ENCODE data around the gene CYP2A6. TPM values are rescaled to one million over a fixed set of nuclear protein-coding genes. Genes with fewer than 3 reads are reported as not detected.
A peak's percentile ranks its signal among the peaks of the same experiment; 100 is the strongest.

CYP2A6 gene
- polyA plus RNA-seq, 1 experiment = not detected

DNA sequence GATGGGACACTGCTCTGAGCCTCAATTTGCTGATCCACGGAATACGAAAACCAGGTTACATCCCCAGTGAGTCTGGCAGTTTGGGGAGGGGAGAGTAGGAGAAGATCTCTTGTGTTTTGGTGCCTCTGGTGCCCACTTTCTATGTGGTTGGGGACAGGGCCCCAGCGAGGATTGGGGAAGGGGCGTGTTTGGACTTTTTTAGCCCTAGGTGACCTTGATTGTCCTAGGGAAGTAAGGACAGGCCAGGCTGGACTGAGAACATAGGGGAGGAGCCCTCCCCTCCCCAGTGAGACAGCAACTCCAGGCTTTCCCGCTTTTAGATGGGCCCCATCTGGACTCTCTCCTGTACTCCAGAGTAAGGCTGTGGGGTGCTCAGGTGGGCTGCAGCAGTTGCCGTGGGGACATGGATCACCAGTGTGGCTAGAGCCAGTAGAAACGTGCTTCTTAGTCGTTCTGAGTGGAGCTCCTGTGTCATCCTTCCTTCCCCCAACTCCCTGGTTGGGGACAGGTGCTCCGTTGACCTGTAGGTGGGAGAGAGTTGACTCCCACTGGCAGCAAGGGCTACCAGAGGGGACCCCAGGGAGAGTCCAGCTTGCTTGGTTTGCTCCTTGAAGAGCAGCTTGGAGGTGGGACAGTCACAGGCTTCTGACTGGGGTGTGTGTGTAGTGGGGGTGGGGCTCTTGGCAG is 46.9 kb downstream of the CYP2A6 start:
- ChIA-PET POLR2A (interaction anchor here (1.2 kb wide), 1 partner anchor 25 kb away, joined by 5 read pairs; the partner anchor contains the start of gene RAB4B), CTCF (no interaction called here)

GRCh38 chr19:40802300-40803169 is 47.7 kb downstream of the CYP2A6 start:
- no peak for DNase-seq (ENCODE audit: low read depth, low spot score)
- Histone ChIP-seq H3K4me3 (ENCODE audit: low read depth, low read length) (peak overlapping the region; percentile 52), H3K27ac (ENCODE audit: low read depth, low read length) (peak overlapping the region; percentile 31), H3K9me3 (ENCODE audit: control insufficient read depth, insufficient read depth, low read length) (no peaks in the 10 kb centered on the region; the same call in 1 of the 2 replicates), H3K27me3 (ENCODE audit: control insufficient read depth, insufficient read depth, low read length) (no peaks in the 10 kb centered on the region)
- ChIA-PET CTCF (interaction anchor here (0.5 kb wide), 1 partner anchor 11 kb away, joined by 5 read pairs; no protein-coding TSS in a partner anchor), POLR2A (interaction anchor here (1.2 kb wide), 1 partner anchor 24 kb away, joined by 5 read pairs; the partner anchor contains the start of gene RAB4B)
- TF ChIP-seq, protein P1, sequence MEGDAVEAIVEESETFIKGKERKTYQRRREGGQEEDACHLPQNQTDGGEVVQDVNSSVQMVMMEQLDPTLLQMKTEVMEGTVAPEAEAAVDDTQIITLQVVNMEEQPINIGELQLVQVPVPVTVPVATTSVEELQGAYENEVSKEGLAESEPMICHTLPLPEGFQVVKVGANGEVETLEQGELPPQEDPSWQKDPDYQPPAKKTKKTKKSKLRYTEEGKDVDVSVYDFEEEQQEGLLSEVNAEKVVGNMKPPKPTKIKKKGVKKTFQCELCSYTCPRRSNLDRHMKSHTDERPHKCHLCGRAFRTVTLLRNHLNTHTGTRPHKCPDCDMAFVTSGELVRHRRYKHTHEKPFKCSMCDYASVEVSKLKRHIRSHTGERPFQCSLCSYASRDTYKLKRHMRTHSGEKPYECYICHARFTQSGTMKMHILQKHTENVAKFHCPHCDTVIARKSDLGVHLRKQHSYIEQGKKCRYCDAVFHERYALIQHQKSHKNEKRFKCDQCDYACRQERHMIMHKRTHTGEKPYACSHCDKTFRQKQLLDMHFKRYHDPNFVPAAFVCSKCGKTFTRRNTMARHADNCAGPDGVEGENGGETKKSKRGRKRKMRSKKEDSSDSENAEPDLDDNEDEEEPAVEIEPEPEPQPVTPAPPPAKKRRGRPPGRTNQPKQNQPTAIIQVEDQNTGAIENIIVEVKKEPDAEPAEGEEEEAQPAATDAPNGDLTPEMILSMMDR (IDR thresholded peaks at IDR 0.05; ENCODE audit: low read depth, low read length) = no peak

More for the DNA sequence above, 46.9 kb downstream of the CYP2A6 start:
- TF ChIP-seq, protein P1 (IDR thresholded peaks at IDR 0.05; ENCODE audit: low read depth, low read length) = no peak
- Histone ChIP-seq H3K4me3 (ENCODE audit: low read depth, low read length) (peak overlapping the region; percentile 52), H3K27ac (ENCODE audit: low read depth, low read length) (peak overlapping the region; percentile 31), H3K27me3 (ENCODE audit: control insufficient read depth, insufficient read depth, low read length) (no peaks in the 10 kb centered on the region), H3K9me3 (ENCODE audit: control insufficient read depth, insufficient read depth, low read length) (no peaks in the 10 kb centered on the region; the same call in 1 of the 2 replicates)
- DNase-seq (ENCODE audit: low read depth, low spot score) = no peak

DNA sequence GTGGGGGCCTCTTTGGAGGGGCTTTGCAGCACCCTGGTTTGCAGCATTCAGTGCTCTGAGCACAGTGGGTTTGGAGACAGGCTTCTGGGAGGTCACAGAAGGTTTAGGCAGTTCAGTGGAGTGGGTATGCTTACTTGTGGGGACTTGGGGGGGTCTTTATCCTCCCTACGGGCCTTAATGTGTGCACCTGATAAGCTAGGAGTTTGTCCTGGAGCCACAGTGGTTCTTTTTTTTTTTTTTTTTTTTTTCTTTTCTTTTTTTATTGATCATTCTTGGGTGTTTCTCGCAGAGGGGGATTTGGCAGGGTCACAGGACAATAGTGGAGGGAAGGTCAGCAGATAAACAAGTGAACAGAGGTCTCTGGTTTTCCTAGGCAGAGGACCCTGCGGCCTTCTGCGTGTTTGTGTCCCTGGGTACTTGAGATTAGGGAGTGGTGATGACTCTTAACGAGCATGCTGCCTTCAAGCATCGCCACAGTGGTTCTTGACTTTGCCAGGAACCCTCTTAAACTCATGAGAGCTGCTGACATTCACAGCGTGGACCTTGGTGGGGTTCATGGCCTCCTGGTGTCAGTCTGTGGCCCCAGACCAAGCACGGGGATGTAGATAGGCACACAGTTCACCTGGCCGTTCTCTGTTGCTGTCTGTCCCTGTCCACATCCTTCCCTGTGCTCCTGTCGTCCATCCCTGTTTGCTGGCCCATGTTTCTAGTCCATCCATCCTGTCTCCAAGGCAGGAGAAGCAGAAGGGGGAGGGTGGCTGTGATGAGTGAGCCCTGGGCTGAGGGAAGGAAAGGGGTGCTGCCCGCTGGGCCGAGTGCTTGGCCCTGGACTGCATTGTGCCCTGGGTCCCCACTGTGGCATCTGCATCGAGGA is 48.6 kb downstream of the CYP2A6 start:
- no peak for DNase-seq (ENCODE audit: low read depth, low spot score)

GRCh38 chr19:40800997-40801377 is 49.3 kb downstream of the CYP2A6 start:
- Histone ChIP-seq H3K27ac (ENCODE audit: low read depth, low read length) (no peak overlapping the region), H3K27me3 (ENCODE audit: control insufficient read depth, insufficient read depth, low read length) (no peaks in the 10 kb centered on the region), H3K4me3 (ENCODE audit: low read depth, low read length) (peak overlapping the region; percentile 82), H3K9me3 (ENCODE audit: control insufficient read depth, insufficient read depth, low read length) (no peaks in the 10 kb centered on the region; the same call in 1 of the 2 replicates)
- ChIA-PET CTCF (no interaction called here), POLR2A (no interaction called here)
- DNase-seq (ENCODE audit: low read depth, low spot score) = no peak
- TF ChIP-seq, protein P1 (IDR thresholded peaks at IDR 0.05; ENCODE audit: low read depth, low read length) = no peak

More for the DNA sequence above, 48.6 kb downstream of the CYP2A6 start:
- ChIA-PET CTCF (no interaction called here), POLR2A (interaction anchor here (1.2 kb wide), 1 partner anchor 23 kb away, joined by 5 read pairs; the partner anchor contains the start of gene RAB4B)
- no peaks in the 10 kb centered on the region; the same call in 1 of the 2 replicates for H3K9me3 ChIP-seq (ENCODE audit: control insufficient read depth, insufficient read depth, low read length)
- peak overlapping the region; percentile 82 for H3K4me3 ChIP-seq (ENCODE audit: low read depth, low read length)
- TF ChIP-seq, protein P1 (IDR thresholded peaks at IDR 0.05; ENCODE audit: low read depth, low read length) = no peak
- no peak overlapping the region for H3K27ac ChIP-seq (ENCODE audit: low read depth, low read length)
- no peaks in the 10 kb centered on the region for H3K27me3 ChIP-seq (ENCODE audit: control insufficient read depth, insufficient read depth, low read length)

Data from AG04450 (cell line).